ENCODE data around the gene CHRD.
"Not testable (repeated sequence)": the region's sequence is repeated elsewhere in the genome, so short reads cannot be mapped to it uniquely, and the experiment has no call there.

Gene CHRD

GRCh38 chr3:184339451-184340135 lies 40.3 kb upstream of the CHRD start:
- H3K27ac Mint-ChIP-seq; H3K4me3 Mint-ChIP-seq; intact Hi-C loops (cut with micrococcal nuclease); H3K9me3 Mint-ChIP-seq; H3K27me3 Mint-ChIP-seq: not testable (repeated sequence)
- H3K4me1 Mint-ChIP-seq (ENCODE audit: low read depth): peaks cover 57% of the 10 kb centered on the region
- H3K36me3 Mint-ChIP-seq (ENCODE audit: low read depth): peaks cover 71% of the 10 kb centered on the region

GRCh38 chr3:184341925-184342324 lies 37.9 kb upstream of the CHRD start:
- H3K27ac Mint-ChIP-seq: no peak overlapping the region
- peaks cover 85% of the 10 kb centered on the region for H3K36me3 Mint-ChIP-seq (ENCODE audit: low read depth)
- H3K9me3 Mint-ChIP-seq: no peaks in the 10 kb centered on the region
- no peak overlapping the region for H3K4me3 Mint-ChIP-seq
- H3K4me1 Mint-ChIP-seq (ENCODE audit: low read depth): peaks cover 54% of the 10 kb centered on the region
- intact Hi-C loops (cut with micrococcal nuclease): no loop called here
- H3K27me3 Mint-ChIP-seq: no peaks in the 10 kb centered on the region

GRCh38 chr3:184343200-184343876 lies 36.5 kb upstream of the CHRD start:
- no peaks in the 10 kb centered on the region for H3K9me3 Mint-ChIP-seq
- peaks cover 83% of the 10 kb centered on the region for H3K36me3 Mint-ChIP-seq (ENCODE audit: low read depth)
- no peaks in the 10 kb centered on the region for H3K27me3 Mint-ChIP-seq

GRCh38 chr3:184344579-184345316 lies 35.1 kb upstream of the CHRD start:
- H3K4me3 Mint-ChIP-seq: no peak overlapping the region
- peaks cover 76% of the 10 kb centered on the region for H3K36me3 Mint-ChIP-seq (ENCODE audit: low read depth)
- H3K27me3 Mint-ChIP-seq: no peaks in the 10 kb centered on the region
- peaks cover 33% of the 10 kb centered on the region for H3K4me1 Mint-ChIP-seq (ENCODE audit: low read depth)
- no peak overlapping the region for H3K27ac Mint-ChIP-seq
- no peaks in the 10 kb centered on the region for H3K9me3 Mint-ChIP-seq
- intact Hi-C loops (cut with micrococcal nuclease): no loop called here

More at GRCh38 chr3:184343200-184343876, 36.5 kb upstream of the CHRD start:
- intact Hi-C loops (cut with micrococcal nuclease): no loop called here
- Mint-ChIP-seq H3K27ac (no peak overlapping the region), H3K4me1 (ENCODE audit: low read depth) (peaks cover 47% of the 10 kb centered on the region), H3K4me3 (no peak overlapping the region)

- Mint-ChIP-seq H3K27ac (peak overlapping the region; percentile 17), H3K4me1 (ENCODE audit: low read depth) (peaks cover 26% of the 10 kb centered on the region), H3K4me3 (no peak overlapping the region), H3K27me3 (no peaks in the 10 kb centered on the region), H3K36me3 (ENCODE audit: low read depth) (peaks cover 74% of the 10 kb centered on the region), H3K9me3 (no peaks in the 10 kb centered on the region)
- intact Hi-C loops (cut with micrococcal nuclease): no loop called here
These were observed 34.3 kb upstream of the CHRD start for GRCh38 chr3:184345317-184346144.

GRCh38 chr3:184346480-184347190 lies 33.2 kb upstream of the CHRD start:
- no peaks in the 10 kb centered on the region for H3K9me3 Mint-ChIP-seq
- no peak overlapping the region for H3K27ac Mint-ChIP-seq
- no peak overlapping the region for H3K4me3 Mint-ChIP-seq
- H3K36me3 Mint-ChIP-seq (ENCODE audit: low read depth): peaks cover 63% of the 10 kb centered on the region
- H3K4me1 Mint-ChIP-seq (ENCODE audit: low read depth): peaks cover 16% of the 10 kb centered on the region
- no peaks in the 10 kb centered on the region for H3K27me3 Mint-ChIP-seq
- intact Hi-C loops (cut with micrococcal nuclease): no loop called here

- H3K4me1 Mint-ChIP-seq (ENCODE audit: low read depth): peaks cover 16% of the 10 kb centered on the region
- no peaks in the 10 kb centered on the region for H3K27me3 Mint-ChIP-seq
These were observed 32.4 kb upstream of the CHRD start for GRCh38 chr3:184347321-184348056.

GRCh38 chr3:184348057-184348382 lies 31.8 kb upstream of the CHRD start:
- Mint-ChIP-seq H3K36me3 (ENCODE audit: low read depth) (peaks cover 60% of the 10 kb centered on the region), H3K9me3 (no peaks in the 10 kb centered on the region), H3K4me1 (ENCODE audit: low read depth) (peaks cover 16% of the 10 kb centered on the region), H3K27ac (no peak overlapping the region), H3K4me3 (no peak overlapping the region), H3K27me3 (no peaks in the 10 kb centered on the region)
- intact Hi-C loops (cut with micrococcal nuclease): no loop called here

More at GRCh38 chr3:184347321-184348056, 32.4 kb upstream of the CHRD start:
- intact Hi-C loops (cut with micrococcal nuclease): no loop called here
- Mint-ChIP-seq H3K4me3 (no peak overlapping the region), H3K27ac (no peak overlapping the region), H3K9me3 (no peaks in the 10 kb centered on the region), H3K36me3 (ENCODE audit: low read depth) (peaks cover 63% of the 10 kb centered on the region)

GRCh38 chr3:184349563-184350470 lies 30.0 kb upstream of the CHRD start:
- no peak overlapping the region for H3K4me3 Mint-ChIP-seq
- intact Hi-C loops (cut with micrococcal nuclease): no loop called here
- H3K4me1 Mint-ChIP-seq (ENCODE audit: low read depth): peaks cover 21% of the 10 kb centered on the region
- no peaks in the 10 kb centered on the region for H3K27me3 Mint-ChIP-seq
- H3K27ac Mint-ChIP-seq: no peak overlapping the region
- no peaks in the 10 kb centered on the region for H3K9me3 Mint-ChIP-seq
- peaks cover 42% of the 10 kb centered on the region for H3K36me3 Mint-ChIP-seq (ENCODE audit: low read depth)

GRCh38 chr3:184350618-184351017 lies 29.2 kb upstream of the CHRD start:
- intact Hi-C loops (cut with micrococcal nuclease): no loop called here
- peaks cover 34% of the 10 kb centered on the region for H3K36me3 Mint-ChIP-seq (ENCODE audit: low read depth)

GRCh38 chr3:184351511-184352148 lies 28.2 kb upstream of the CHRD start:
- Mint-ChIP-seq H3K36me3 (ENCODE audit: low read depth) (peaks cover 24% of the 10 kb centered on the region), H3K4me3 (no peak overlapping the region), H3K4me1 (ENCODE audit: low read depth) (peaks cover 12% of the 10 kb centered on the region), H3K27me3 (no peaks in the 10 kb centered on the region), H3K9me3 (no peaks in the 10 kb centered on the region), H3K27ac (no peak overlapping the region)
- intact Hi-C loops (cut with micrococcal nuclease): no loop called here

More at GRCh38 chr3:184350618-184351017, 29.2 kb upstream of the CHRD start:
- Mint-ChIP-seq H3K27me3 (no peaks in the 10 kb centered on the region), H3K9me3 (no peaks in the 10 kb centered on the region), H3K4me1 (ENCODE audit: low read depth) (peaks cover 16% of the 10 kb centered on the region), H3K27ac (no peak overlapping the region), H3K4me3 (no peak overlapping the region)

Measured in dendritic cell treated with granulocyte-macrophage colony-stimulating factor and Interleukin-4, amounts not matched to agents 40 ng/mL and 50 ng/mL, for 4 days (primary cell).